HUES64 (cell line): ENCODE measurements around the gene IGFBP5. TPM values are rescaled to one million over a fixed set of nuclear protein-coding genes. Genes with fewer than 3 reads are reported as not detected.
A peak's percentile ranks its signal among the peaks of the same experiment; 100 is the strongest.

Experiments used
- H3K27ac ChIP-seq: 2 replicates; pipeline ENCODE4 v1.7.0; 2013; ENCODE audit warnings: low read depth, low read length, inconsistent platforms
- H3K27me3 ChIP-seq: 2 replicates; pipeline ENCODE4 v1.6.1; 2013; ENCODE audit warnings: mild to moderate bottlenecking, low read length; ENCODE audit not compliant: insufficient read depth
- H3K36me3 ChIP-seq: 2 replicates; pipeline ENCODE4 v1.6.1; 2013; ENCODE audit warnings: mild to moderate bottlenecking, low read length; ENCODE audit not compliant: insufficient read depth
- H3K4me1 ChIP-seq: 2 replicates; pipeline ENCODE4 v1.6.1; 2013; ENCODE audit warnings: mild to moderate bottlenecking, low read length, moderate library complexity; ENCODE audit not compliant: insufficient read depth
- H3K4me3 ChIP-seq: 2 replicates; pipeline ENCODE4 v1.5.1; 2013; ENCODE audit warnings: mild to moderate bottlenecking, low read length, moderate library complexity
- H3K9ac ChIP-seq: 2 replicates; pipeline ENCODE4 v1.6.1; 2013; ENCODE audit warnings: mild to moderate bottlenecking, low read depth, low read length
- H3K9me3 ChIP-seq: 2 replicates; pipeline ENCODE4 v1.6.1; 2013; ENCODE audit warnings: low read depth, low read length; ENCODE audit not compliant: insufficient read depth
- WGBS: fragments of 150-250, 120-280 bp; methylation state at CpG from one replicate; pipeline ENCODE4 v1.1.7; 2013; ENCODE audit warnings: missing lambda C conversion rate; 5-methylcytosine and 5-hydroxymethylcytosine counted together
- polyA plus RNA-seq, 2 experiments: library from polyadenylated mRNA; stranded (reverse); fragments of 50-300 nt; gene quantifications; one replicate each; pipeline ENCODE4 v1.2.3, GENCODE V29; 2013

Gene IGFBP5, protein sequence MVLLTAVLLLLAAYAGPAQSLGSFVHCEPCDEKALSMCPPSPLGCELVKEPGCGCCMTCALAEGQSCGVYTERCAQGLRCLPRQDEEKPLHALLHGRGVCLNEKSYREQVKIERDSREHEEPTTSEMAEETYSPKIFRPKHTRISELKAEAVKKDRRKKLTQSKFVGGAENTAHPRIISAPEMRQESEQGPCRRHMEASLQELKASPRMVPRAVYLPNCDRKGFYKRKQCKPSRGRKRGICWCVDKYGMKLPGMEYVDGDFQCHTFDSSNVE
- 21.8 TPM for polyA plus RNA-seq (2013, experiment 1 of 2)
- polyA plus RNA-seq (2013, experiment 2 of 2): 60.0 TPM

DNA sequence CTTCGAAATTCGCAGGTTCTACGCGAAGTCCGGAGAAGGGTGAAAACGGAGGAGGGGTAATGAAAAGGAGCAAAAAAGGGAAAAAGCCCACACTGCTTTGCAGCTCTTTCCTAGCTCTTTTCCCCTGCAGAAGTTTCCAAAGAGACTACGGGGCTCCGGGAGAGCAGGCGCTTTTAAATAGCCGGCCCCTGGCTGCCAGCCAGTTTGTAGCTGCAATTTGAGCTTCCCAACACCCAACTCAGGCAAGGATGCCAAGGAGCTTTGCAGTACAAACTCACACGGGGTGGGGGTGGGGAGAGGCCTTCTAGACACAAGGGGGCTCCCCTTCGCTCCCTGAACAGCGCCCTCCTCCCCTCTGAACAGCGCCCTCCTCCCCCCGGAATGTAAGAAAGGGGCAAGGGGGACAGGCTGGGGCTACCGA is at the start of gene IGFBP5:
IGFBP5 (minus strand) TSS at position 149 of the 421 bp plus-strand sequence. CDS start 774 bp downstream, outside the sequence.
- Histone ChIP-seq H3K4me3 (peak within 1 kb of the TSS; percentile 73), H3K9ac (peak within 1 kb of the TSS; percentile 68), H3K4me1 (peaks cover 18% of the 10 kb centered on the region), H3K9me3 (no peaks in the 10 kb centered on the region), H3K27ac (peak within 1 kb of the TSS; percentile 37; the same call in 1 of the 2 replicates), H3K36me3 (no peaks in the 10 kb centered on the region), H3K27me3 (peaks cover 24% of the 10 kb centered on the region)
- WGBS: under 1% methylated on average over 6 of the region's 16 CpGs

DNA sequence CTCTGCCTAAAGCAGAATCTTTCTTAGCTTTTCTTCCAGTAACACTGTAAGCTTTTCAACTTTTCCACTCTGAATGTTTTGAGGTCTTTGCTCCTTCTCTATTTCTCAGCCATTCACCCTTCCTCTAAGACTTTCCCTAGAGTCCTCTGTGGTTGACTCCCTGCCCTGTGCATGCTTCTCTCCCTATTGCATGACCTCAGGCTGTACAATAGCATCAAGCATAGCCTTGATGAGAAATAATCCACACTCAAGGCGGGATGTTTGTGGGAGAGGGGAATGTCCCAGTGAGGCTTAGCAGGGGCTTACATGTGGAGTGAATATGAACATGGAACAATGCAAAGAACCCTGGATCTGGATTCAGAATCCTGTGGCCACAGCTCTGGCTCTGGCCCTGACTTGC is 48.4 kb upstream of the IGFBP5 start:
- Histone ChIP-seq H3K4me1 (no peaks in the 10 kb centered on the region), H3K27ac (no peak overlapping the region), H3K27me3 (no peaks in the 10 kb centered on the region), H3K4me3 (no peak overlapping the region), H3K36me3 (no peaks in the 10 kb centered on the region), H3K9ac (no peak overlapping the region), H3K9me3 (peaks cover 14% of the 10 kb centered on the region; the same call in 1 of the 2 replicates)
- 96% methylated on average over 1 of the region's 1 CpG for WGBS

DNA sequence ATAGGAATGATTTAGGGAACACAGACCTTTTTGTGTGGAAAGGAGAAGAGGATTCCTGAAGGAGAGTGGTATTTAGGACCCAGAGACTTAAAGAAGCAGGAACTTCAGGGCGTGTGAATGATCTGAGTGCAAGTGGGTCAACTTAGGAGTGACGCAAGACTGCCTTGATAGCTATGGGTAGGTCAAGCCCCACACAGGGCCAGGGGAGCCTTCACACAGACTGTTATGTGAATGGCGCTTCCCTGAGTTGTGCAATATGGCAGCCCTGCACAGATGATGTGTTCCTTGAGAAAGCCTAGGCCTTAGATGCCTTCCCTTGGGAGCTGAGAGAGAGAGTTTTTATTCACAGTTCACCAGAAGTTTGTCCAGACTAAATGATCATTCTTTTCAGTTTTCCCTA is 47.1 kb upstream of the IGFBP5 start:
- peaks cover 9% of the 10 kb centered on the region; the same call in 1 of the 2 replicates for H3K4me1 ChIP-seq
- no peaks in the 10 kb centered on the region for H3K27me3 ChIP-seq
- 91% methylated on average over 3 of the region's 3 CpGs for WGBS
- H3K27ac ChIP-seq: no peak overlapping the region
- H3K36me3 ChIP-seq: no peaks in the 10 kb centered on the region
- H3K9ac ChIP-seq: no peak overlapping the region
- H3K9me3 ChIP-seq: peaks cover 11% of the 10 kb centered on the region; the same call in 1 of the 2 replicates
- H3K4me3 ChIP-seq: no peak overlapping the region

DNA sequence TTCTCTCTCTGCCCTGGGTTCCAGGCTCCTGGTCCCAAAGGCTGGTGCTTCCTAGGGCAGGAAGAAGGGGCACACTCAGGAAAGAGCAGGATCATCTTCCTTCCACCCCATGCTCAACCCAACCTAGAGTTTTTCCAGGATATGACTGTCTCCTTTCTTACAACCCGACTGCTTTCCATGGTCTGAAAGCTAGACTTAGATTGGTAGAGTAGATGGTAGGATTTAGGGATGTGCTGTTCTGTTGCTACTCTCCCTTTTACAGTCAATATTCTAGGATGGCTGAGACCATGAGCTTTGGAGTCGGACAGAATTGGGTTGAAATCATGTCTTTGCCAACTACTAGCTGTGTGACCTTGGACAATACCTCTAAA is 45.9 kb upstream of the IGFBP5 start:
- WGBS: 94% methylated on average over 2 of the region's 2 CpGs
- H3K9ac ChIP-seq: no peak overlapping the region
- peaks cover 9% of the 10 kb centered on the region; the same call in 1 of the 2 replicates for H3K4me1 ChIP-seq
- H3K36me3 ChIP-seq: no peaks in the 10 kb centered on the region
- no peak overlapping the region for H3K27ac ChIP-seq
- no peaks in the 10 kb centered on the region for H3K27me3 ChIP-seq
- no peak overlapping the region for H3K4me3 ChIP-seq
- H3K9me3 ChIP-seq: 0 out of 2 replicates have a peak, but pooled peaks cover 4% of the 10 kb centered on the region

DNA sequence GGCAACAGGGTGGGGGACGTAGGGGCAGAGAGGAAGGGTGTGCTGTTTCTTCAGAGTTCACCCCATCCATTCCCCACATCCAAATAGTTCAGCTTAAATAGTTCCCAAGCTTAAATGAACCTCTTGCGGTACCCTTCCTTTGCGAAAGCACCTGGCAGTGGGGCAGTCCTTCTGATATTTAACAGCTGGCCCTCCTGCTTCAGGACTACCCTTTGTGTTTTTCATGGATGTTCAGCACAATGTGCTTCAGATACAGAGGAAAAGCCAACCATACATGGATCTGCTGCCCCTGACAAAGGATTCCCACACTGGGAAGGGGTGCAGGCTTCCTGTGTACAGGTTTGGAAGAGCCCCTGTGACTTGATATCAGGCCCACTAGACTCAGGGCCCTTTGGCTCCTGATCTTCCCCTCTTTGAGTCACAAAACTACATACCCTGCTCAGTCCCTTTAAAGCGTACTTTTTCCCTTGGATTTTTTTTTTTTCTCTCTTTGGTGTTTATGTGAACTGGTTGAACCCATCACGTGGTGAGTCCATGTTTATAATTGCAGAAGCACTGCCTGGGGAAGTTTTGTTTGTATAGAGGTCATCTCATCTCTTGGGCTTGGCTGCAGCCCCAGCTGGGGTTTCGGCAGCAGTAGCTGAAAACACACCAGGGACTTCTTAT is 45.3 kb upstream of the IGFBP5 start:
- Histone ChIP-seq H3K4me3 (no peak overlapping the region), H3K9ac (no peak overlapping the region), H3K9me3 (0 out of 2 replicates have a peak, but pooled peaks cover 3% of the 10 kb centered on the region), H3K36me3 (no peaks in the 10 kb centered on the region), H3K27ac (no peak overlapping the region), H3K27me3 (no peaks in the 10 kb centered on the region), H3K4me1 (peaks cover 9% of the 10 kb centered on the region; the same call in 1 of the 2 replicates)
- WGBS: 89% methylated on average over 6 of the region's 6 CpGs

DNA sequence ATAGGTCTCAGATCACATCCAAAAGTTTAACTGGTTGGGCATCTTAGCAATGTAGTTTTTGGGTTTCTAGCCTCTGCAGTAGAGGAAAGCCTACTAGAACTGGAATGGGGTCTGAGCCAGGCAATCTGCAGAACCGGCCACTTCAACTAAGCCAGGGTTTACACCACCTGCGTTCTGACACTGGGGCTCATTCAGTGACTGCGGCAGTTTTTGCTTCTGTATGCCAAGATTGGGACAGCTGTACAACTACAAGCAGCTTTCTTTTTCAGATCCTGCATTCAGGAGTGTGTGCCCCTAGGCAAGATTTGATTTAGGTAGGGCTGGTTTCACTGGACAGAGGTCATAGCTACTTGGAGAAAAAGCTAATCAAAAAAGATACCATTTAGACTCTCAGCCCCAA is 43.7 kb upstream of the IGFBP5 start:
- Histone ChIP-seq H3K4me1 (peaks cover 9% of the 10 kb centered on the region; the same call in 1 of the 2 replicates), H3K4me3 (no peak overlapping the region), H3K9me3 (no peaks in the 10 kb centered on the region), H3K27me3 (no peaks in the 10 kb centered on the region), H3K9ac (no peak overlapping the region), H3K36me3 (no peaks in the 10 kb centered on the region), H3K27ac (no peak overlapping the region)
- 94% methylated on average over 3 of the region's 3 CpGs for whole genome bisulfite sequencing

DNA sequence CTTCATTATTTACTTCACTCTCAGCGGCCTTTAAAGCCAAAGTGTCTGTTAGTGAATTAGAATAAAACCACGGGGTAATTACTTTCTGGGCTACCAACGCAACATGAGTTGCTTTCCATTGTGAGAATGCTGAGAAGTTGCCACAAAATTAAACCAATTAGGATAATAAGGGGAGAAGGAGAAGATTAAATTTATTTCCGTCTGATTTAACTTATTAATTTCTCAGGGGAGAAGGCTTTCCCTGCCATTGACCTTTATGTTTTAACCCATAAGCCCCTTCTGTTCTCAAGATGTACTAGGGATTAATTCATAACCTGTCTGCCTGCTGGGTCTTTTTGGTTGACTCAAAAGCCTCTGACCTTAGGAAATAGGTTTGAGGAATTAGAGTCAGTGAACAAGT is 42.3 kb upstream of the IGFBP5 start:
- Histone ChIP-seq H3K4me1 (peaks cover 9% of the 10 kb centered on the region; the same call in 1 of the 2 replicates), H3K9ac (no peak overlapping the region), H3K27ac (no peak overlapping the region), H3K36me3 (no peaks in the 10 kb centered on the region), H3K4me3 (no peak overlapping the region), H3K9me3 (no peaks in the 10 kb centered on the region), H3K27me3 (no peaks in the 10 kb centered on the region)
- WGBS: 92% methylated on average over 3 of the region's 4 CpGs

DNA sequence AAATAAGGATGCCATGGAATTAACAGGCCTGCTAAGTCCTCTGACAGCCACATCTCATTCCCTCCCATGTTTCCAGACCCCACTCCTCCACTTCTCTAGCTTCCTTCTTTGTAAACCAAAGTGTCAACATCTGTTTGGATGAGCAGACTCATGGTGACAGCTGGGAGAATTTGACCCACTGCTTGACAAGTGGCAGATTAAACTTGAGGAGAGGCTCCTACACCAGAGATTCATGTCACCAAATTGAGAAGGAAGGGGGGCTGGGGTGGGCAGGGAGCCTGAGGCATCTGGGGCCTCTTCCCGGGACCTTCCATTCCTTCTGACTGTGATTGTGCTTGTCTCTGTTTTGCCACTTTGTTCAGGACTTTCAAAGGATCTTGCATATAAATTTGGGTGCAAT is 41.0 kb upstream of the IGFBP5 start:
- H3K4me3 ChIP-seq: no peak overlapping the region
- no peaks in the 10 kb centered on the region for H3K27me3 ChIP-seq
- H3K9ac ChIP-seq: no peak overlapping the region
- no peak overlapping the region for H3K27ac ChIP-seq
- H3K36me3 ChIP-seq: no peaks in the 10 kb centered on the region
- no peaks in the 10 kb centered on the region for H3K9me3 ChIP-seq
- H3K4me1 ChIP-seq: peaks cover 9% of the 10 kb centered on the region; the same call in 1 of the 2 replicates
- 89% methylated on average over 1 of the region's 1 CpG for WGBS

DNA sequence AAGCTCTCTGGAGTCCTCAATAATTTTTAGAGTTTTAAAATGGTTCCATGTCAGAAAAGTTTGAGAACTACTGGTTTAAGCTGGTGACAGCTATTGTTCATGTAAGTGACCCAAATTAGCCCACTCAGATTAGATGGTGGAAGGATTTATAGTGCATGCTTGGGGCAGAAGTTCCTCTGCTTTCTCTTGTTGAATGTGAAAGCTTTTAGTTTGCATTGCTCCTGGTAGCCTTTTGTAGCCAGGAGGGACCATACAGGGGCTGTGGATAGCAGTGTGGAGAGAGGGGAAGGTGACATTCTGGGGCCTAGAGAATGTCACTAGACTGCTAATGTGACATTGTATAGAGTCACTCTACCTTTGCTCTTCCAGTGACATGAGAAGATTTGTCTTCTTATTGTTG is 40.3 kb upstream of the IGFBP5 start:
- H3K9me3 ChIP-seq: no peaks in the 10 kb centered on the region

DNA sequence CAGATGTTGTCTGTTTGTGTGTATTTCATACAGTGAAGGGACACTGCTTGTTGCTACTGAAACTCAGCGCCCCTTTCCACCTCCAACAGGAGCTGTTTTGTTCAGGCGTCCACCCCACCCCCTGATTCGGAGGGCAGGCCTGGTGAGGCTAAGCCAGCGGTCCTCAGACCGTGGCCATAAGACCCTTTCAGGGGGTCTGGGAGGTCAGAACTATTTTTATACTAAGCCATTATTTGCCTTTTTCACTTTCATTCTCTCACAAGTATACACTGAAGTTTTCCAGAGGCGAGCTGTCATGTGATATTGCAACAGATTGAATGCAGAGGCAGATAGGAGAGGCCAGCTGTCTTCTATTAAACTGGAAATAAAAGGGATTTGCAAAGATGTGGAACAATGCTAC is 39.7 kb upstream of the IGFBP5 start:
- no peaks in the 10 kb centered on the region for H3K9me3 ChIP-seq
- no peaks in the 10 kb centered on the region for H3K36me3 ChIP-seq
- 88% methylated on average over 6 of the region's 6 CpGs for WGBS
- H3K27ac ChIP-seq: no peak overlapping the region
- no peak overlapping the region for H3K4me3 ChIP-seq
- peaks cover 9% of the 10 kb centered on the region; the same call in 1 of the 2 replicates for H3K4me1 ChIP-seq
- H3K27me3 ChIP-seq: no peaks in the 10 kb centered on the region
- H3K9ac ChIP-seq: no peak overlapping the region

More for the DNA sequence above, 40.3 kb upstream of the IGFBP5 start:
- H3K36me3 ChIP-seq: no peaks in the 10 kb centered on the region
- peaks cover 9% of the 10 kb centered on the region; the same call in 1 of the 2 replicates for H3K4me1 ChIP-seq
- H3K4me3 ChIP-seq: no peak overlapping the region
- no peak overlapping the region for H3K9ac ChIP-seq
- H3K27me3 ChIP-seq: no peaks in the 10 kb centered on the region
- no peak overlapping the region for H3K27ac ChIP-seq

DNA sequence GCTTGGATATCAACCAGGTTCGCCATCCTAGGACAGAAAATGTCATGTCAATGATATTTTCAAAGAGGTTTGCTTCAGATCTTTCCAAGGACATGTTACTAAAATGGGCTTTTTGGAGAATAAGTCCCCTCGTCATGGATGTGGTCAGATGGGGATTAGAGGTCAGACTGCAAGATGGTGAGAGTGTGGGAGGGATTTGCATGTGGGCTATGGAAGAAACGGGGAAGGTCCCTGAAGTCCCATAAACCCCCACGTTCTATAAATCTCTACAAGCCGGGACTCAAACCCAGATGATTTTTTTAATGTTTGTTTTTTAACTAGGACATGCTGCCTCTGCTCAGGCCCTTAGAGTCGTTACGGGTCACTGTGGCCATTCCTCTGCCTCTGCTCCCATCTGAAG is 37.7 kb upstream of the IGFBP5 start:
- WGBS: 93% methylated on average over 6 of the region's 7 CpGs
- H3K27ac ChIP-seq: no peak overlapping the region

More for the DNA sequence above, 37.7 kb upstream of the IGFBP5 start:
- Histone ChIP-seq H3K9me3 (no peaks in the 10 kb centered on the region), H3K27me3 (no peaks in the 10 kb centered on the region), H3K9ac (no peak overlapping the region), H3K4me3 (no peak overlapping the region), H3K36me3 (no peaks in the 10 kb centered on the region), H3K4me1 (0 out of 2 replicates have a peak, but pooled peaks cover 4% of the 10 kb centered on the region)
